SK-N-SH treated with all-trans-retinoic acid at 6 μM for 48 hours (cell line): ENCODE results near the gene CSTF2T.

Experiments
- ATAC-seq: fragments of 200-7000 bp; cut with Tn5 transposase; 3 replicates; pipeline ENCODE4 v1.9.1; 2020; ENCODE audit warnings: mild to moderate bottlenecking, moderate library complexity
- BACH2 ChIP-seq: fragments of 250-450 bp; sonication (Bioruptor Pico); IDR thresholded peaks from 2 replicates; pipeline ENCODE4 v1.9.0; 2021; ENCODE audit warnings: mild to moderate bottlenecking, borderline replicate concordance
- GLIS3 ChIP-seq: fragments of 250-450 bp; sonication (Bioruptor Pico); IDR thresholded peaks from 2 replicates; pipeline ENCODE4 v1.5.0; 2020; ENCODE audit warnings: mild to moderate bottlenecking, moderate library complexity
- ISL1 ChIP-seq: fragments of 250-450 bp; sonication (Bioruptor Pico); IDR thresholded peaks from 2 replicates; pipeline ENCODE4 v2.1.2; 2022; ENCODE audit warnings: mild to moderate bottlenecking, moderate library complexity
- OSR1 ChIP-seq: fragments of 250-450 bp; sonication (Bioruptor Pico); IDR thresholded peaks from 2 replicates; pipeline ENCODE4 v1.8.0; 2022; ENCODE audit warnings: moderate library complexity, mild to moderate bottlenecking, inconsistent platforms
- PPARA ChIP-seq: fragments of 250-450 bp; sonication (Bioruptor Pico); IDR thresholded peaks from 2 replicates; pipeline ENCODE4 v1.5.0; 2020; ENCODE audit warnings: mild to moderate bottlenecking, borderline replicate concordance
- RARB ChIP-seq: fragments of 250-450 bp; sonication (Bioruptor Pico); IDR thresholded peaks from 2 replicates; pipeline ENCODE4 v1.8.0; 2021; ENCODE audit warnings: mild to moderate bottlenecking, moderate library complexity
- TOX ChIP-seq: fragments of 250-450 bp; sonication (Bioruptor Pico); IDR thresholded peaks from 2 replicates; pipeline ENCODE4 v1.8.0; 2021; ENCODE audit warnings: mild to moderate bottlenecking, moderate library complexity, borderline replicate concordance
- ZC3H10 ChIP-seq: fragments of 250-450 bp; sonication (Bioruptor Pico); IDR thresholded peaks from 2 replicates; pipeline ENCODE4 v1.5.1; 2021; ENCODE audit warnings: mild to moderate bottlenecking, moderate library complexity
- ZFP3 ChIP-seq: fragments of 250-450 bp; sonication (Bioruptor Pico); IDR thresholded peaks from 2 replicates; pipeline ENCODE4 v1.5.0; 2020; ENCODE audit warnings: mild to moderate bottlenecking, moderate library complexity
- ZNF8 ChIP-seq: fragments of 450-650 bp; formaldehyde crosslinking; IDR thresholded peaks from 2 replicates; pipeline ENCODE4 v1.5.0; 2020; ENCODE audit warnings: mild to moderate bottlenecking, moderate library complexity
- TF ChIP-seq, protein P1 (sequence below): fragments of 250-450 bp; sonication (Bioruptor Pico); IDR thresholded peaks from 2 replicates; pipeline ENCODE4 v1.5.0; 2020; ENCODE audit warnings: mild to moderate bottlenecking, moderate library complexity
- TF ChIP-seq, protein P2 (sequence below): fragments of 250-450 bp; sonication (Bioruptor Pico); IDR thresholded peaks from 2 replicates; pipeline ENCODE4 v1.8.0; 2020; ENCODE audit warnings: mild to moderate bottlenecking, moderate library complexity, borderline replicate concordance
- TF ChIP-seq, protein P3 (sequence below): fragments of 250-450 bp; sonication (Bioruptor Pico); IDR thresholded peaks from 2 replicates; pipeline ENCODE4 v1.8.0; 2021; ENCODE audit warnings: low read depth, mild to moderate bottlenecking, moderate library complexity, borderline replicate concordance
- TF ChIP-seq, protein P4 (sequence below): fragments of 250-450 bp; sonication (Bioruptor Pico); IDR thresholded peaks from 2 replicates; pipeline ENCODE4 v1.5.1; 2021; ENCODE audit warnings: mild to moderate bottlenecking, moderate library complexity
- TF ChIP-seq, protein P5 (sequence below): fragments of 250-450 bp; sonication (Bioruptor Pico); IDR thresholded peaks from 2 replicates; pipeline ENCODE4 v1.5.1; 2020; ENCODE audit warnings: low read depth, mild to moderate bottlenecking, moderate library complexity

The CSTF2T gene

DNA sequence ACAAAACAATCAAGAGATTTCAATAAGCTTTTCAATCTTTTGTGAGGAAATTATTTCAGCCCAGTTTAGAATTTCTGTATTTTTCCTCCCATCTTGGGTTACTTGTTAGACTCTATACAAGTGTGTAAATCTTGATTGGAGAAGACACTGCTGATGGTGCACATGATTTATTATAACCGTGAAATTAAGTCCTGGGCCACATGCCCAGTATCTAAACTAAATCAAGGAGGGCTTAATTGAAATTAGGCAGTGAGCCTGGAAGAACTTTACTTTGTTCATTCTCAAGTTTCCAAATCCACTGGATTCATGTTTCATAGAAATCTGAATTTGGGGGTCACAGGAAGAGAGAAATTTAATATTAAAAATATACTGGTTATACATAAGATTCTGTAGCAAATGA is 44.5 kb downstream of the CSTF2T start:
- TF ChIP-seq ZFP3 (CRISPR knock-in tag) (no peak), OSR1 (CRISPR knock-in tag) (no peak), ISL1 (CRISPR knock-in tag) (peak; percentile 99), TOX (CRISPR knock-in tag) (peak; percentile 97), RARB (peak; percentile 95), ZC3H10 (CRISPR knock-in tag) (peak; percentile 98), BACH2 (CRISPR knock-in tag) (no peak)
- TF ChIP-seq, protein P1, sequence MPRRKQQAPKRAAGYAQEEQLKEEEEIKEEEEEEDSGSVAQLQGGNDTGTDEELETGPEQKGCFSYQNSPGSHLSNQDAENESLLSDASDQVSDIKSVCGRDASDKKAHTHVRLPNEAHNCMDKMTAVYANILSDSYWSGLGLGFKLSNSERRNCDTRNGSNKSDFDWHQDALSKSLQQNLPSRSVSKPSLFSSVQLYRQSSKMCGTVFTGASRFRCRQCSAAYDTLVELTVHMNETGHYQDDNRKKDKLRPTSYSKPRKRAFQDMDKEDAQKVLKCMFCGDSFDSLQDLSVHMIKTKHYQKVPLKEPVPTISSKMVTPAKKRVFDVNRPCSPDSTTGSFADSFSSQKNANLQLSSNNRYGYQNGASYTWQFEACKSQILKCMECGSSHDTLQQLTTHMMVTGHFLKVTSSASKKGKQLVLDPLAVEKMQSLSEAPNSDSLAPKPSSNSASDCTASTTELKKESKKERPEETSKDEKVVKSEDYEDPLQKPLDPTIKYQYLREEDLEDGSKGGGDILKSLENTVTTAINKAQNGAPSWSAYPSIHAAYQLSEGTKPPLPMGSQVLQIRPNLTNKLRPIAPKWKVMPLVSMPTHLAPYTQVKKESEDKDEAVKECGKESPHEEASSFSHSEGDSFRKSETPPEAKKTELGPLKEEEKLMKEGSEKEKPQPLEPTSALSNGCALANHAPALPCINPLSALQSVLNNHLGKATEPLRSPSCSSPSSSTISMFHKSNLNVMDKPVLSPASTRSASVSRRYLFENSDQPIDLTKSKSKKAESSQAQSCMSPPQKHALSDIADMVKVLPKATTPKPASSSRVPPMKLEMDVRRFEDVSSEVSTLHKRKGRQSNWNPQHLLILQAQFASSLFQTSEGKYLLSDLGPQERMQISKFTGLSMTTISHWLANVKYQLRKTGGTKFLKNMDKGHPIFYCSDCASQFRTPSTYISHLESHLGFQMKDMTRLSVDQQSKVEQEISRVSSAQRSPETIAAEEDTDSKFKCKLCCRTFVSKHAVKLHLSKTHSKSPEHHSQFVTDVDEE, result peak; percentile 65; the same call in 1 of the 2 replicates
- TF ChIP-seq, protein P2, sequence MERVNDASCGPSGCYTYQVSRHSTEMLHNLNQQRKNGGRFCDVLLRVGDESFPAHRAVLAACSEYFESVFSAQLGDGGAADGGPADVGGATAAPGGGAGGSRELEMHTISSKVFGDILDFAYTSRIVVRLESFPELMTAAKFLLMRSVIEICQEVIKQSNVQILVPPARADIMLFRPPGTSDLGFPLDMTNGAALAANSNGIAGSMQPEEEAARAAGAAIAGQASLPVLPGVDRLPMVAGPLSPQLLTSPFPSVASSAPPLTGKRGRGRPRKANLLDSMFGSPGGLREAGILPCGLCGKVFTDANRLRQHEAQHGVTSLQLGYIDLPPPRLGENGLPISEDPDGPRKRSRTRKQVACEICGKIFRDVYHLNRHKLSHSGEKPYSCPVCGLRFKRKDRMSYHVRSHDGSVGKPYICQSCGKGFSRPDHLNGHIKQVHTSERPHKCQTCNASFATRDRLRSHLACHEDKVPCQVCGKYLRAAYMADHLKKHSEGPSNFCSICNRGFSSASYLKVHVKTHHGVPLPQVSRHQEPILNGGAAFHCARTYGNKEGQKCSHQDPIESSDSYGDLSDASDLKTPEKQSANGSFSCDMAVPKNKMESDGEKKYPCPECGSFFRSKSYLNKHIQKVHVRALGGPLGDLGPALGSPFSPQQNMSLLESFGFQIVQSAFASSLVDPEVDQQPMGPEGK (CRISPR knock-in tag), result peak; percentile 85; the same call in 1 of the 2 replicates
- TF ChIP-seq, protein P3, sequence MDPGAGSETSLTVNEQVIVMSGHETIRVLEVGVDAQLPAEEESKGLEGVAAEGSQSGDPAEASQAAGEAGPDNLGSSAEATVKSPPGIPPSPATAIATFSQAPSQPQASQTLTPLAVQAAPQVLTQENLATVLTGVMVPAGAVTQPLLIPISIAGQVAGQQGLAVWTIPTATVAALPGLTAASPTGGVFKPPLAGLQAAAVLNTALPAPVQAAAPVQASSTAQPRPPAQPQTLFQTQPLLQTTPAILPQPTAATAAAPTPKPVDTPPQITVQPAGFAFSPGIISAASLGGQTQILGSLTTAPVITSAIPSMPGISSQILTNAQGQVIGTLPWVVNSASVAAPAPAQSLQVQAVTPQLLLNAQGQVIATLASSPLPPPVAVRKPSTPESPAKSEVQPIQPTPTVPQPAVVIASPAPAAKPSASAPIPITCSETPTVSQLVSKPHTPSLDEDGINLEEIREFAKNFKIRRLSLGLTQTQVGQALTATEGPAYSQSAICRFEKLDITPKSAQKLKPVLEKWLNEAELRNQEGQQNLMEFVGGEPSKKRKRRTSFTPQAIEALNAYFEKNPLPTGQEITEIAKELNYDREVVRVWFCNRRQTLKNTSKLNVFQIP, result peak; percentile 78; the same call in 1 of the 2 replicates
- TF ChIP-seq, protein P4, sequence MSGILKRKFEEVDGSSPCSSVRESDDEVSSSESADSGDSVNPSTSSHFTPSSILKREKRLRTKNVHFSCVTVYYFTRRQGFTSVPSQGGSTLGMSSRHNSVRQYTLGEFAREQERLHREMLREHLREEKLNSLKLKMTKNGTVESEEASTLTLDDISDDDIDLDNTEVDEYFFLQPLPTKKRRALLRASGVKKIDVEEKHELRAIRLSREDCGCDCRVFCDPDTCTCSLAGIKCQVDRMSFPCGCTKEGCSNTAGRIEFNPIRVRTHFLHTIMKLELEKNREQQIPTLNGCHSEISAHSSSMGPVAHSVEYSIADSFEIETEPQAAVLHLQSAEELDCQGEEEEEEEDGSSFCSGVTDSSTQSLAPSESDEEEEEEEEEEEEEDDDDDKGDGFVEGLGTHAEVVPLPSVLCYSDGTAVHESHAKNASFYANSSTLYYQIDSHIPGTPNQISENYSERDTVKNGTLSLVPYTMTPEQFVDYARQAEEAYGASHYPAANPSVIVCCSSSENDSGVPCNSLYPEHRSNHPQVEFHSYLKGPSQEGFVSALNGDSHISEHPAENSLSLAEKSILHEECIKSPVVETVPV (CRISPR knock-in tag), result peak; percentile 90; the same call in 1 of the 2 replicates
- TF ChIP-seq, protein P5, sequence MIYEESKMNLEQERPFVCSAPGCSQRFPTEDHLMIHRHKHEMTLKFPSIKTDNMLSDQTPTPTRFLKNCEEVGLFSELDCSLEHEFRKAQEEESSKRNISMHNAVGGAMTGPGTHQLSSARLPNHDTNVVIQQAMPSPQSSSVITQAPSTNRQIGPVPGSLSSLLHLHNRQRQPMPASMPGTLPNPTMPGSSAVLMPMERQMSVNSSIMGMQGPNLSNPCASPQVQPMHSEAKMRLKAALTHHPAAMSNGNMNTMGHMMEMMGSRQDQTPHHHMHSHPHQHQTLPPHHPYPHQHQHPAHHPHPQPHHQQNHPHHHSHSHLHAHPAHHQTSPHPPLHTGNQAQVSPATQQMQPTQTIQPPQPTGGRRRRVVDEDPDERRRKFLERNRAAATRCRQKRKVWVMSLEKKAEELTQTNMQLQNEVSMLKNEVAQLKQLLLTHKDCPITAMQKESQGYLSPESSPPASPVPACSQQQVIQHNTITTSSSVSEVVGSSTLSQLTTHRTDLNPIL (CRISPR knock-in tag), result peak; percentile 59; the same call in 1 of the 2 replicates
- ATAC-seq, result peak; percentile 62

DNA sequence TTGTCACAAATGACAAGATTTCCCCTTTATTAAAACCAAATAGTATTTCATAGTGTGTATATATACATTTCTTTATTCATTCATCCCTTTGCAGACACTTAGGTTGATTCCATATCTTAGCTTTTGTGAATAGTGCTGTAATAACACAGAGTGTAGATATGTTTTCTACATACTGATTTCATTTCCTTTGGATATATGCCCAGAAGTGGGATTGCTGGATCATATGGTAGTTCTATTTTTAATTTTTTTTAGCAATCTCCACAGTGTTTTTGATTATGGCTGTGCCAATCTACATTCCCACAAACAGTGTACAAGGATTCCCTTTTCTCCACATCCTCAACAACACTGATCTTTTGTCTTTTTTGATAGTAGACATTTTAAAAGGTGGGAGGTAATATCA is 46.4 kb downstream of the CSTF2T start:
- TF ChIP-seq PPARA (CRISPR knock-in tag) (no peak), GLIS3 (CRISPR knock-in tag) (no peak), ZNF8 (CRISPR knock-in tag) (no peak), ISL1 (CRISPR knock-in tag) (peak; percentile 45), RARB (no peak)
- TF ChIP-seq, protein P4 (CRISPR knock-in tag), result no peak
- TF ChIP-seq, protein P2 (CRISPR knock-in tag), result 0 out of 2 replicates have a peak, but pooled peaks have one; percentile 17
- TF ChIP-seq, protein P3, result no peak
- peak; percentile 77 for ATAC-seq
